Neural progenitor cell (in vitro differentiated cells): Measurements from ENCODE around the gene DSCAML1. TPM values are rescaled to one million over a fixed set of nuclear protein-coding genes. Genes with fewer than 3 reads are reported as not detected.

Experiments used
- DNase-seq: peaks from one replicate; pipeline ENCODE4 v3.0.0-alpha.2; 2016; ENCODE audit warnings: low spot score
- H2AFZ ChIP-seq: fragments of 200-600 bp; sonication (generic); replicated peaks from 2 replicates; pipeline ENCODE4 v1.6.1; 2016; ENCODE audit warnings: antibody characterized with exemption
- H3F3A ChIP-seq: fragments of 200-600 bp; sonication (generic); 2 replicates; pipeline ENCODE4 v1.6.1; 2016; ENCODE audit warnings: antibody characterized with exemption, low read depth
- H3K27ac ChIP-seq: fragments of 200-600 bp; sonication (generic); 2 replicates; pipeline ENCODE4 v1.5.1; 2016; ENCODE audit warnings: mild to moderate bottlenecking
- H3K27me3 ChIP-seq: fragments of 200-600 bp; sonication (generic); 2 replicates; pipeline ENCODE4 v1.6.1; 2016; ENCODE audit warnings: mild to moderate bottlenecking, moderate library complexity
- H3K36me3 ChIP-seq: fragments of 200-600 bp; sonication (generic); 2 replicates; pipeline ENCODE4 v1.5.1; 2016
- H3K4me1 ChIP-seq: fragments of 200-600 bp; sonication (generic); 2 replicates; pipeline ENCODE4 v1.6.1; 2016; ENCODE audit warnings: mixed run types
- H3K4me2 ChIP-seq: fragments of 200-600 bp; sonication (generic); 2 replicates; pipeline ENCODE4 v1.6.1; 2016
- H3K4me3 ChIP-seq: fragments of 200-600 bp; sonication (generic); 2 replicates; pipeline ENCODE4 v1.5.1; 2016
- H3K79me2 ChIP-seq: fragments of 200-600 bp; sonication (generic); 2 replicates; pipeline ENCODE4 v1.6.1; 2016; ENCODE audit warnings: low read depth
- H3K9ac ChIP-seq: fragments of 200-600 bp; sonication (generic); 2 replicates; pipeline ENCODE4 v1.6.1; 2016
- H3K9me3 ChIP-seq: fragments of 200-600 bp; sonication (generic); 2 replicates; pipeline ENCODE4 v1.5.1; 2016; ENCODE audit warnings: low read depth
- H4K20me1 ChIP-seq: fragments of 200-600 bp; sonication (generic); 2 replicates; pipeline ENCODE4 v1.6.1; 2016; ENCODE audit warnings: low read depth
- H3K27ac Mint-ChIP-seq: 3 replicates; pipeline ENCODE4 v1.8.0; 2021; ENCODE audit warnings: mixed read lengths
- H3K27me3 Mint-ChIP-seq: 2 replicates; pipeline ENCODE4 v1.8.0; 2022; ENCODE audit warnings: low read depth, mild to moderate bottlenecking, inconsistent platforms, moderate library complexity, mixed read lengths; ENCODE audit not compliant: insufficient read depth
- H3K36me3 Mint-ChIP-seq: 3 replicates; pipeline ENCODE4 v1.8.0; 2021; ENCODE audit warnings: mixed read lengths
- H3K4me1 Mint-ChIP-seq: 3 replicates; pipeline ENCODE4 v1.8.0; 2021; ENCODE audit warnings: mixed read lengths
- H3K4me3 Mint-ChIP-seq: 3 replicates; pipeline ENCODE4 v1.8.0; 2021; ENCODE audit warnings: mild to moderate bottlenecking, moderate library complexity, mixed read lengths
- H3K9me3 Mint-ChIP-seq: 3 replicates; pipeline ENCODE4 v1.8.0; 2020; ENCODE audit warnings: mixed read lengths
- EZH2 ChIP-seq: fragments of 200-600 bp; sonication (generic); IDR thresholded peaks from 2 replicates; pipeline ENCODE4 v1.6.1; 2017; ENCODE audit warnings: antibody characterized with exemption, mild to moderate bottlenecking, moderate library complexity
- EZH2phosphoT487 ChIP-seq: fragments of 200-600 bp; sonication (generic); IDR thresholded peaks from 2 replicates; pipeline ENCODE4 v1.6.1; 2017; ENCODE audit warnings: antibody characterized with exemption
- total RNA-seq: library from RNA; depleted of rRNA; stranded (reverse); fragments of >200 nt; gene quantifications from 2 replicates; pipeline ENCODE4 v1.2.3, GENCODE V29; 2015; ENCODE audit warnings: low replicate concordance
- TF ChIP-seq, protein P1 (sequence below): fragments of 200-600 bp; sonication (generic); IDR thresholded peaks from 2 replicates; pipeline ENCODE4 v1.5.1; 2017; ENCODE audit warnings: antibody characterized with exemption, mild to moderate bottlenecking

Gene DSCAML1
- total RNA-seq, 1 donor from 2014 or later = 0.06 TPM

DNA sequence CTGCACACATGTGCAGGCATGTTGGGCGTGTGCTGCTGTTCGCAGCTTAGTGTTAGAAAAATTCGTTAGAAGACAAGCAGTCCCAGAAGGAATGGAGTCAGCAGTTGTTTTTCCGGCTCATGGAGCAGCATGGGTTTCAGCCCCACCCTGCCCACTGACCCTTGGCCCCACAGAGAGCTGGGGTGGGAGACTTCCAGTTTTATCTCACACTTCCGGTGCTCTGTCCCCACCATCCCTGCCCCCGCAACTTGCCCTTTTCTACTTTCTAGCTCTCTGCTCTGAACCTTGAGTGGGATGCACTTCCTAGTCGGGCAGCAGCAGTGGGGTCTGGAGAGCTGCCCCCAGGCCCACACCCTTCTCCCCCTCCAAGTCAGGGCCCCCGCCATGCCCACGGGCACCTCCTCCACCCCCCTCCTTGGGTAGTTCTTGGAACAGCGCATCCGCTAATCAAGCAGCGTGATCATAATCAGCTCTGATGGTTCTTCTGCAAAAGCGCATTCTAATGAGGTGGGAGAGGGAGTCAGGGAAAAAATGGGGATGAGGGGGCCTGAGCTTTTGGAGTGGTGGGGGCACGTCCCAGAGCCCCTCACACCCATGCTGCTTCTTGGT, 285.0 kb downstream of the DSCAML1 start:
- Histone ChIP-seq H3K36me3 (no peaks in the 10 kb centered on the region), H3K4me2 (peak overlapping the region; percentile 67), H3K27me3 (no peaks in the 10 kb centered on the region), H3K4me1 (peaks cover 27% of the 10 kb centered on the region), H3K9me3 (no peaks in the 10 kb centered on the region), H3K4me3 (no peak overlapping the region), H3K27ac (no peak overlapping the region), H3F3A (peaks cover 4% of the 10 kb centered on the region), H3K9ac (no peak overlapping the region), H2AFZ (no peak overlapping the region), H4K20me1 (no peaks in the 10 kb centered on the region), H3K79me2 (no peaks in the 10 kb centered on the region)
- TF ChIP-seq EZH2 (no peak), EZH2phosphoT487 (no peak)
- TF ChIP-seq, protein P1, sequence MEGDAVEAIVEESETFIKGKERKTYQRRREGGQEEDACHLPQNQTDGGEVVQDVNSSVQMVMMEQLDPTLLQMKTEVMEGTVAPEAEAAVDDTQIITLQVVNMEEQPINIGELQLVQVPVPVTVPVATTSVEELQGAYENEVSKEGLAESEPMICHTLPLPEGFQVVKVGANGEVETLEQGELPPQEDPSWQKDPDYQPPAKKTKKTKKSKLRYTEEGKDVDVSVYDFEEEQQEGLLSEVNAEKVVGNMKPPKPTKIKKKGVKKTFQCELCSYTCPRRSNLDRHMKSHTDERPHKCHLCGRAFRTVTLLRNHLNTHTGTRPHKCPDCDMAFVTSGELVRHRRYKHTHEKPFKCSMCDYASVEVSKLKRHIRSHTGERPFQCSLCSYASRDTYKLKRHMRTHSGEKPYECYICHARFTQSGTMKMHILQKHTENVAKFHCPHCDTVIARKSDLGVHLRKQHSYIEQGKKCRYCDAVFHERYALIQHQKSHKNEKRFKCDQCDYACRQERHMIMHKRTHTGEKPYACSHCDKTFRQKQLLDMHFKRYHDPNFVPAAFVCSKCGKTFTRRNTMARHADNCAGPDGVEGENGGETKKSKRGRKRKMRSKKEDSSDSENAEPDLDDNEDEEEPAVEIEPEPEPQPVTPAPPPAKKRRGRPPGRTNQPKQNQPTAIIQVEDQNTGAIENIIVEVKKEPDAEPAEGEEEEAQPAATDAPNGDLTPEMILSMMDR = no peak
- Mint-ChIP-seq H3K27me3 (peaks cover 22% of the 10 kb centered on the region), H3K4me3 (peak overlapping the region; percentile 79), H3K27ac (peak overlapping the region; percentile 90), H3K36me3 (peaks cover under 1% of the 10 kb centered on the region), H3K9me3 (no peaks in the 10 kb centered on the region), H3K4me1 (peaks cover 46% of the 10 kb centered on the region)
- DNase-seq = no peak

DNA sequence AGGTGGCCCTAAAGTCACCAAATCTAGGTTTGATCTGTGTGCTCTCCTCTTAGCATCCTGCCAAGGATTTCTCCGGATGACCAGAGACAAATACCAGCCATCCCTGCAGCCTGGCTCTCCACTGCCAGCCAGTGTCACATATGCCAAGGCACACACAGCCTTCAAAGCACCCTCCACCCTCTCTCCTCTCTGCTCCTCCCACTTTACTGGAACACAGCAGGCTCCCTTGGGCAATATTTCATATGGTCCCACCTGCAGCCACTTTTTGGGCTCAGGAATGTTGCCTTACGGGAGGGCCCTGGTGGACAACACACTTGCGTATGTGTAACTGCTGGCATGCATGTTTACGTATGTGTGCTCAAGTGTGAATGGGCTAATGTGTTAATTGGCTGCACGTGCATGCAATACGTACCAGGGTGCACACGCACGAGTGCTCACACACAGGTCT, 285.5 kb downstream of the DSCAML1 start:
- peak overlapping the region; percentile 90 for H3K27ac Mint-ChIP-seq
- no peak for DNase-seq
- Histone ChIP-seq H3K79me2 (no peaks in the 10 kb centered on the region), H3K4me1 (peaks cover 27% of the 10 kb centered on the region), H3K27ac (no peak overlapping the region), H3K4me3 (no peak overlapping the region), H3K27me3 (no peaks in the 10 kb centered on the region), H3K9me3 (no peaks in the 10 kb centered on the region), H3K4me2 (peak overlapping the region; percentile 67), H3K36me3 (no peaks in the 10 kb centered on the region), H3K9ac (no peak overlapping the region), H2AFZ (no peak overlapping the region), H3F3A (peaks cover 4% of the 10 kb centered on the region), H4K20me1 (no peaks in the 10 kb centered on the region)
- H3K36me3 Mint-ChIP-seq = no peaks in the 10 kb centered on the region
- peaks cover 45% of the 10 kb centered on the region for H3K4me1 Mint-ChIP-seq
- no peaks in the 10 kb centered on the region for H3K9me3 Mint-ChIP-seq
- H3K27me3 Mint-ChIP-seq = peaks cover 17% of the 10 kb centered on the region
- TF ChIP-seq EZH2phosphoT487 (no peak), EZH2 (no peak)
- TF ChIP-seq, protein P1 = no peak
- peak overlapping the region; percentile 79 for H3K4me3 Mint-ChIP-seq

DNA sequence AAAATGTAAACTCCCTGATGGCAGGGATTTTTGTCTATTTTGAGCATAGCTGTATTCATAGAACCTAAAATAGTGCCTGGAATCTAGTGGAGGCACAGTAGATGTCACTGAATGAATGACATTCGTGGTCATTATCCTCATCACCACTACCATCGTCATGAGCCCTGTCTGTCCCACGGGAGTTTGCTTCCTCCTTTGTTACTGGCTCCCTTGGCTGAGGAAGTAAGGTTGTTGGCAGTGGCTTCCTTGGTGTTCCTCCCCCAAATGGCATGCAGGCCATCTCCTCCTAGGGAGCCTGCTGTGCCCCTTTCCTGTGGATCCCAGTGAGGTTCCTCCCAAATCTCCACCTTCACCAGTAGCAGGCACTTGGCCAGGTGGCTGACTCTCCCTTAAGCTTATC, 286.4 kb downstream of the DSCAML1 start:
- peak overlapping the region; percentile 38 for H3K4me3 Mint-ChIP-seq
- H3K36me3 Mint-ChIP-seq = no peaks in the 10 kb centered on the region

More for the DNA sequence above, 286.4 kb downstream of the DSCAML1 start:
- Histone ChIP-seq H3K9ac (no peak overlapping the region), H3K36me3 (no peaks in the 10 kb centered on the region), H3K79me2 (no peaks in the 10 kb centered on the region), H3K27me3 (no peaks in the 10 kb centered on the region), H3K4me1 (peaks cover 27% of the 10 kb centered on the region), H2AFZ (no peak overlapping the region), H3F3A (peaks cover 4% of the 10 kb centered on the region), H4K20me1 (no peaks in the 10 kb centered on the region), H3K4me3 (no peak overlapping the region), H3K4me2 (no peak overlapping the region), H3K9me3 (no peaks in the 10 kb centered on the region), H3K27ac (no peak overlapping the region)
- TF ChIP-seq, protein P1 = no peak
- no peak for TF ChIP-seq EZH2
- TF ChIP-seq EZH2phosphoT487 = no peak
- peaks cover 47% of the 10 kb centered on the region for H3K4me1 Mint-ChIP-seq
- peaks cover 18% of the 10 kb centered on the region for H3K27me3 Mint-ChIP-seq
- H3K9me3 Mint-ChIP-seq = no peaks in the 10 kb centered on the region
- H3K27ac Mint-ChIP-seq = peak overlapping the region; percentile 29
- DNase-seq = no peak
